PC-9 (cell line): Measurements from ENCODE around the gene B3GNT5. TPM values are rescaled to one million over a fixed set of nuclear protein-coding genes. Genes with fewer than 3 reads are reported as not detected.
A peak's percentile ranks its signal among the peaks of the same experiment; 100 is the strongest.

ENCODE experiments used
- BruUV-seq: library from RNA; stranded (reverse); fragments of 400-500 nt; replicated peaks from 2 replicates; lab custom pipeline; 2021; lab: Mats Ljungman, UMichigan
- CTCF ChIA-PET: fragments of 300-600 bp; sonication (Branson Sonifier 250); formaldehyde crosslinking; loops from one replicate; lab custom pipeline; 2022; ENCODE audit warnings: antibody characterized with exemption; lab: Charles Lee
- POLR2A ChIA-PET: fragments of 300-600 bp; sonication (Branson Sonifier 250); formaldehyde crosslinking; loops from one replicate; lab custom pipeline; 2022; ENCODE audit warnings: antibody characterized with exemption; ENCODE audit not compliant: unreplicated experiment; lab: Charles Lee
- DNase-seq, 2 experiments: peaks; one replicate each; pipeline versions ENCODE4 v3.0.0 to v3.0.0-alpha.2; 2015 to 2022; ENCODE audit warnings: mixed read lengths in 1 of 2
- H2AFZ ChIP-seq: fragments of 200-600 bp; sonication (generic); 2 replicates; pipeline ENCODE4 v1.8.1; 2017; ENCODE audit warnings: antibody characterized with exemption
- H3F3A ChIP-seq: fragments of 200-600 bp; sonication (generic); 2 replicates; pipeline ENCODE4 v1.8.1; 2017; ENCODE audit warnings: antibody characterized with exemption, mild to moderate bottlenecking, low read depth; ENCODE audit not compliant: insufficient read depth
- H3K27ac ChIP-seq: fragments of 200-600 bp; sonication (generic); 2 replicates; pipeline ENCODE4 v1.6.1; 2016; ENCODE audit warnings: mixed run types
- H3K27me3 ChIP-seq: fragments of 200-600 bp; sonication (generic); 2 replicates; pipeline ENCODE4 v1.6.1; 2016; ENCODE audit warnings: low read depth, mixed run types; ENCODE audit not compliant: insufficient read depth
- H3K36me3 ChIP-seq: fragments of 200-600 bp; sonication (generic); 2 replicates; pipeline ENCODE4 v1.6.1; 2016; ENCODE audit warnings: low read depth, mixed run types
- H3K4me1 ChIP-seq: fragments of 200-600 bp; sonication (generic); replicated peaks from 2 replicates; pipeline ENCODE4 v1.6.1; 2016; ENCODE audit warnings: mixed run types; ENCODE audit not compliant: insufficient read depth
- H3K4me2 ChIP-seq: fragments of 200-600 bp; sonication (generic); 2 replicates; pipeline ENCODE4 v1.6.1; 2017; ENCODE audit warnings: mixed run types
- H3K4me3 ChIP-seq: fragments of 200-600 bp; sonication (generic); 2 replicates; pipeline ENCODE4 v1.6.1; 2016; ENCODE audit warnings: mixed run types
- H3K79me2 ChIP-seq: fragments of 200-600 bp; sonication (generic); 2 replicates; pipeline ENCODE4 v1.6.1; 2017; ENCODE audit warnings: low read depth, mixed run types
- H3K9me2 ChIP-seq: fragments of 200-600 bp; sonication (generic); 2 replicates; pipeline ENCODE4 v1.8.1; 2017; ENCODE audit warnings: mild to moderate bottlenecking; ENCODE audit not compliant: insufficient read depth
- H3K9me3 ChIP-seq: fragments of 200-600 bp; sonication (generic); 2 replicates; pipeline ENCODE4 v1.8.1; 2016; ENCODE audit warnings: low read depth; ENCODE audit not compliant: insufficient read depth
- H4K20me1 ChIP-seq: fragments of 200-600 bp; sonication (generic); 2 replicates; pipeline ENCODE4 v1.8.1; 2017; ENCODE audit not compliant: insufficient read depth
- EZH2 ChIP-seq: fragments of 200-600 bp; sonication (generic); IDR thresholded peaks from 2 replicates; pipeline ENCODE4 v1.8.0; 2017; ENCODE audit warnings: antibody characterized with exemption, low read depth
- intact Hi-C: fragments of 100-400 bp; cut with micrococcal nuclease; formaldehyde crosslinking; loops from one replicate; pipeline ENCODE4 v1.10.0; 2022; ENCODE audit not compliant: unreplicated experiment
- total RNA-seq: library from RNA; stranded (reverse); gene quantifications from 2 replicates; pipeline ENCODE4 v1.2.3, GENCODE V29; 2021
- TF ChIP-seq, protein P1 (sequence below): fragments of 200-600 bp; sonication (generic); conservative IDR thresholded peaks from 2 replicates; pipeline ENCODE4 v1.6.1; 2017; ENCODE audit warnings: mixed run types, antibody characterized with exemption, mild to moderate bottlenecking, moderate library complexity

The B3GNT5 gene
- total RNA-seq, 1 experiment from 2014 or later = 30.7 TPM

DNA sequence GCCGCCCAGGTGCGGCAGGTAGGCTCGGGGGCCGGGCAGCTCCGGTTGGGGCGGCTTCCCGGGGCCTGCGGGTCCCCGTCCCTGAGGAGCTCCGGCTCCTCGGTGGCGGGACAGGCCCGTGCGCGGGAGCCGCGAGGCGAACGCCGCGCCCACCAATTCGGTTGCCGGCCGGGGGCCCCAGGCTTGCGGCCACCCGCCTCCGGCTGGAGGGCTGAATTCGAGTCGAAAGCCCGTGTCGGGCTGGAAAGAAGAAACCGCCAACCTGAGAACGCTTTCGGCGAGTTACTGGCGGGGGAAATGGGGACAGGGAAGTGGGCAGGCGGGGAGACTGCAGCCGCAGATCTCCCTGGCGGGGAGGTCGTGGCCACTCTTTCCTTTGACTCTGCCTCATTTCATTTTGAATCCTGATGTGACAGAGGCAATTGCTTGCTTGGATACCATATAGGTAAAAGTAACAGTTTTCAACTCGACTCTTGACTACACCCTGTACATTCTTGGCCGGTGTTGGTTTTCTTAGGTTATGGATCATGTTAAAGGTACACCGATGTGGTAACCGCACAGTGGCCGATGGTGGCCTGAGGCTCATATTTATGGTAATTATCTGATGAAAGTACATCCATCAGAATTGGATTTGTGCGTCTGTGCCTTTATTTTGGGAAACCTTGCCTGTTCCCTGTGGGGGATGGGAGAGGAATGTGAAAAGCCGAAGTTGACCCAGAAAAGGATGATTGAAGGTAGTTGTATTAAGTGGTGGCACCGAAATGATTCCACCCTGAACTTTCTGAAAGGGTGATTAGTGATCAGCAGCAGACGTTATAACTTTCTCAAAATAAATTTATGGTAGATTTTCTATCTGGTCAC, 1.7 kb downstream of the B3GNT5 start:
- Histone ChIP-seq H3K27ac (peak overlapping the region; percentile 93), H3F3A (peaks cover 19% of the 10 kb centered on the region), H3K79me2 (peaks cover 71% of the 10 kb centered on the region), H3K4me1 (peaks cover 36% of the 10 kb centered on the region), H3K36me3 (peaks cover 25% of the 10 kb centered on the region), H3K9me3 (no peaks in the 10 kb centered on the region), H3K4me3 (peak overlapping the region; percentile 96), H2AFZ (peak overlapping the region; percentile 65), H4K20me1 (0 out of 2 replicates have a peak, but pooled peaks cover 4% of the 10 kb centered on the region), H3K27me3 (no peaks in the 10 kb centered on the region), H3K4me2 (peak overlapping the region; percentile 93), H3K9me2 (no peaks in the 10 kb centered on the region)
- TF ChIP-seq, protein P1, sequence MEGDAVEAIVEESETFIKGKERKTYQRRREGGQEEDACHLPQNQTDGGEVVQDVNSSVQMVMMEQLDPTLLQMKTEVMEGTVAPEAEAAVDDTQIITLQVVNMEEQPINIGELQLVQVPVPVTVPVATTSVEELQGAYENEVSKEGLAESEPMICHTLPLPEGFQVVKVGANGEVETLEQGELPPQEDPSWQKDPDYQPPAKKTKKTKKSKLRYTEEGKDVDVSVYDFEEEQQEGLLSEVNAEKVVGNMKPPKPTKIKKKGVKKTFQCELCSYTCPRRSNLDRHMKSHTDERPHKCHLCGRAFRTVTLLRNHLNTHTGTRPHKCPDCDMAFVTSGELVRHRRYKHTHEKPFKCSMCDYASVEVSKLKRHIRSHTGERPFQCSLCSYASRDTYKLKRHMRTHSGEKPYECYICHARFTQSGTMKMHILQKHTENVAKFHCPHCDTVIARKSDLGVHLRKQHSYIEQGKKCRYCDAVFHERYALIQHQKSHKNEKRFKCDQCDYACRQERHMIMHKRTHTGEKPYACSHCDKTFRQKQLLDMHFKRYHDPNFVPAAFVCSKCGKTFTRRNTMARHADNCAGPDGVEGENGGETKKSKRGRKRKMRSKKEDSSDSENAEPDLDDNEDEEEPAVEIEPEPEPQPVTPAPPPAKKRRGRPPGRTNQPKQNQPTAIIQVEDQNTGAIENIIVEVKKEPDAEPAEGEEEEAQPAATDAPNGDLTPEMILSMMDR = no peak; the same call in 1 of the 2 replicates
- TF ChIP-seq EZH2 = no peak
- peak; percentile 44 to 80 for DNase-seq
- ChIA-PET CTCF (interaction anchor here (0.7 to 1.1 kb wide), 2 partner anchors 22 to 70 kb away, joined by 3 to 4 read pairs; no protein-coding TSS in a partner anchor), POLR2A (no interaction called here)
- intact Hi-C loops = loop anchor here (1.0 to 5.0 kb wide), 4 partner anchors 11 to 132 kb away; no protein-coding TSS in a partner anchor
- no TSS peak for BruUV-seq

DNA sequence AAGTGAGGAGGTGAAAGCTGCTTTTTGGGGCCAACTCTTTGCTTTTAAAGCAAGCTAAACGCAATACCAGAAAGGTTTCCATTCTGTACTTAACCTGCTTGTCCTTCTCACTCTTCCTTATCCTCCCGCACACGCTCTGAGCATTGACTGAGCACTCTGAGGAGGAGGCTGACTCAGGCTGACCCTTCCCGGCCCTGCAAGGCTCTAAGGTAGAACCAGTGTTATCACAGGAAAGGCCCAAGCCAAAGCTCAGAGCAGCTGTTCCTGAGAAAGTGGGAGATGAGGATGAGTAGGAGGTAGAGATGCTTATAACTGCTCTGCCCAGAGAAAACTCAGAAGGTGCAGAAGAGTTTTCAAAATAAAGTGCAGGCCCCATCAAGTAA, 2.3 kb downstream of the B3GNT5 start:
- H3K36me3 ChIP-seq = peaks cover 25% of the 10 kb centered on the region
- H4K20me1 ChIP-seq = peaks cover 4% of the 10 kb centered on the region; the same call in 1 of the 2 replicates
- no peaks in the 10 kb centered on the region for H3K9me2 ChIP-seq
- TF ChIP-seq, protein P1 = no peak
- TF ChIP-seq EZH2 = no peak
- H3K79me2 ChIP-seq = peaks cover 77% of the 10 kb centered on the region
- intact Hi-C loops = loop anchor here (1.0 kb wide), 1 partner anchor 10 kb away; no protein-coding TSS in a partner anchor
- H3K27me3 ChIP-seq = no peaks in the 10 kb centered on the region
- H3F3A ChIP-seq = peaks cover 19% of the 10 kb centered on the region
- no peak overlapping the region for H2AFZ ChIP-seq
- peak overlapping the region; percentile 93 for H3K4me2 ChIP-seq
- peak overlapping the region; percentile 93 for H3K27ac ChIP-seq
- peak; percentile 28 to 58 for DNase-seq
- TSS peak; percentile 43 for BruUV-seq
- ChIA-PET POLR2A (no interaction called here), CTCF (interaction anchor here (0.7 to 1.0 kb wide), 2 partner anchors 10 to 20 kb away, joined by 3 to 5 read pairs; no protein-coding TSS in a partner anchor)
- peaks cover 40% of the 10 kb centered on the region for H3K4me1 ChIP-seq
- H3K9me3 ChIP-seq = no peaks in the 10 kb centered on the region
- peak overlapping the region; percentile 96 for H3K4me3 ChIP-seq

DNA sequence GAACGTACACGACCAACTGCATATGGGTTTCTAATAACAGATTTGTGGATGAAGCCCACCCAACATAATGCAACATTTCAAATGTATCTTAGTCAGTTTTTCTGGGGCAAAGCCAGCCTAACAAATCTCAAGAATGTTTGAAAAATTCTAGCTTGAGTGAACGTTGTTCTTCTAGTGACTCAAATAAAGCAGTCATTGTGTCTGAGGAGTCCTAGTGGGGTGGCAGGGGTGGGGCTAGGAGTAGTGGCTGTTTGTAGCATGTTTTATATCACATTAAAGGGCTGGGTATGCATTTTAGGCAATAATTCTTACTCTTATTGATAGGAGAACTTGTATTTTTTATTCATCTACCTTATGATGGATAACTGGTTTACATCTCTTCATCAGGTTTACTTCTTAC, 6.0 kb downstream of the B3GNT5 start:
- Histone ChIP-seq H3K79me2 (peaks cover 97% of the 10 kb centered on the region), H3K27ac (no peak overlapping the region), H4K20me1 (peaks cover 4% of the 10 kb centered on the region; the same call in 1 of the 2 replicates), H3K36me3 (peaks cover 25% of the 10 kb centered on the region), H3K4me3 (no peak overlapping the region), H3K9me3 (no peaks in the 10 kb centered on the region), H2AFZ (no peak overlapping the region), H3F3A (peaks cover 28% of the 10 kb centered on the region), H3K9me2 (no peaks in the 10 kb centered on the region), H3K27me3 (no peaks in the 10 kb centered on the region), H3K4me2 (no peak overlapping the region), H3K4me1 (peaks cover 47% of the 10 kb centered on the region)
- BruUV-seq = no TSS peak
- CTCF ChIA-PET = no interaction called here
- no peak for TF ChIP-seq EZH2
- TF ChIP-seq, protein P1 = no peak
- DNase-seq = peak in 1 of 2 experiments; percentile 29
- POLR2A ChIA-PET = no interaction called here
- intact Hi-C loops = no loop called here
